Right lobe of liver (tissue), 4 donors: ENCODE results near the gene AGPAT1.

Source experiments
- CTCF ChIP-seq, 4 donors: fragments of 200-600 bp in 3 of 4; fragments of 450-650 bp in 1 of 4; IDR thresholded peaks; one replicate each; pipeline versions ENCODE4 v1.5.1 to v1.8.0; 2016 to 2022; ENCODE audit warnings: antibody characterized with exemption in 4 of 4, mild to moderate bottlenecking in 2 of 4
- POLR2A ChIP-seq: fragments of 450-650 bp; IDR thresholded peaks from one replicate; pipeline ENCODE4 v1.6.1; 2017; ENCODE audit warnings: antibody characterized with exemption, mild to moderate bottlenecking
- donor health status: DM: no; HTN: no; CAD: no.
- donor health status: DM: no; HTN: no; CAD: no.
- donor health status: DM: no; HTN: yes; CAD: no.

GRCh38 chr6:32212076-32212760 lies 36.3 kb upstream of the AGPAT1 start:
- TF ChIP-seq POLR2A (no peak), CTCF (IDR thresholded peaks at IDR 0.05) (no peak)
